ENCODE results near the gene UTS2. TPM values are rescaled to one million over a fixed set of nuclear protein-coding genes. Genes with fewer than 3 reads are reported as not detected.

UTS2 gene
- total RNA-seq, 1 experiment from 2014 or later, result not detected

GRCh38 chr1:7831458-7831857 is 21.4 kb downstream of the UTS2 start:
- TF ChIP-seq, protein P1, sequence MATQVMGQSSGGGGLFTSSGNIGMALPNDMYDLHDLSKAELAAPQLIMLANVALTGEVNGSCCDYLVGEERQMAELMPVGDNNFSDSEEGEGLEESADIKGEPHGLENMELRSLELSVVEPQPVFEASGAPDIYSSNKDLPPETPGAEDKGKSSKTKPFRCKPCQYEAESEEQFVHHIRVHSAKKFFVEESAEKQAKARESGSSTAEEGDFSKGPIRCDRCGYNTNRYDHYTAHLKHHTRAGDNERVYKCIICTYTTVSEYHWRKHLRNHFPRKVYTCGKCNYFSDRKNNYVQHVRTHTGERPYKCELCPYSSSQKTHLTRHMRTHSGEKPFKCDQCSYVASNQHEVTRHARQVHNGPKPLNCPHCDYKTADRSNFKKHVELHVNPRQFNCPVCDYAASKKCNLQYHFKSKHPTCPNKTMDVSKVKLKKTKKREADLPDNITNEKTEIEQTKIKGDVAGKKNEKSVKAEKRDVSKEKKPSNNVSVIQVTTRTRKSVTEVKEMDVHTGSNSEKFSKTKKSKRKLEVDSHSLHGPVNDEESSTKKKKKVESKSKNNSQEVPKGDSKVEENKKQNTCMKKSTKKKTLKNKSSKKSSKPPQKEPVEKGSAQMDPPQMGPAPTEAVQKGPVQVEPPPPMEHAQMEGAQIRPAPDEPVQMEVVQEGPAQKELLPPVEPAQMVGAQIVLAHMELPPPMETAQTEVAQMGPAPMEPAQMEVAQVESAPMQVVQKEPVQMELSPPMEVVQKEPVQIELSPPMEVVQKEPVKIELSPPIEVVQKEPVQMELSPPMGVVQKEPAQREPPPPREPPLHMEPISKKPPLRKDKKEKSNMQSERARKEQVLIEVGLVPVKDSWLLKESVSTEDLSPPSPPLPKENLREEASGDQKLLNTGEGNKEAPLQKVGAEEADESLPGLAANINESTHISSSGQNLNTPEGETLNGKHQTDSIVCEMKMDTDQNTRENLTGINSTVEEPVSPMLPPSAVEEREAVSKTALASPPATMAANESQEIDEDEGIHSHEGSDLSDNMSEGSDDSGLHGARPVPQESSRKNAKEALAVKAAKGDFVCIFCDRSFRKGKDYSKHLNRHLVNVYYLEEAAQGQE (IDR thresholded peaks at IDR 0.05; ENCODE audit: insufficient read depth in 1 of 2, low read depth in 2 of 2, low read length in 1 of 2), result no peak
- TF ChIP-seq TCF7L2 (IDR thresholded peaks at IDR 0.05; ENCODE audit: low read depth, low read length), result no peak
- no peak for TF ChIP-seq POLR2AphosphoS5 (IDR thresholded peaks at IDR 0.05; ENCODE audit: low read depth, low read length)
- no peak for TF ChIP-seq CTCF (IDR thresholded peaks at IDR 0.05)
- no peak for TF ChIP-seq SIN3A (IDR thresholded peaks at IDR 0.05; ENCODE audit: borderline replicate concordance, insufficient read depth, low read depth, low read length)
- Histone ChIP-seq H3K27me3 (ENCODE audit: control insufficient read depth, insufficient read depth, low read length) (no peaks in the 10 kb centered on the region), H3K9me3 (ENCODE audit: control insufficient read depth, insufficient read depth, low read depth, low read length) (no peaks in the 10 kb centered on the region), H3K36me3 (ENCODE audit: control insufficient read depth, insufficient read depth, low read length) (peaks cover 2% of the 10 kb centered on the region; the same call in 1 of the 2 replicates), H3K4me3 (ENCODE audit: low read depth in 2 of 2, low read length in 2 of 2) (no peak overlapping the region), H3K4me1 (ENCODE audit: control insufficient read depth, insufficient read depth, low read length) (no peaks in the 10 kb centered on the region), H3K27ac (ENCODE audit: low read length) (no peak overlapping the region)
- intact Hi-C loops (cut with micrococcal nuclease; ENCODE audit: unreplicated experiment), result no loop called here
- no peak for ATAC-seq
- no TSS peak for BruUV-seq (replicated peaks)
- in situ Hi-C loops (cut with HindIII; ENCODE audit: low pct_unique_long_range_greater_than_20kb, low sequenced_read_pairs), result no loop called here
- ChIA-PET CTCF (no interaction called here), POLR2A (no interaction called here)
- no peak for DNase-seq (ENCODE audit: low read depth, low spot score)

- peaks cover 2% of the 10 kb centered on the region; the same call in 1 of the 2 replicates for H3K36me3 ChIP-seq (ENCODE audit: control insufficient read depth, insufficient read depth, low read length)
- CTCF ChIA-PET, result no interaction called here
- DNase-seq (ENCODE audit: low read depth, low spot score), result no peak
- TF ChIP-seq SIN3A (IDR thresholded peaks at IDR 0.05; ENCODE audit: borderline replicate concordance, insufficient read depth, low read depth, low read length), result no peak
- TF ChIP-seq POLR2AphosphoS5 (IDR thresholded peaks at IDR 0.05; ENCODE audit: low read depth, low read length), result no peak
- TF ChIP-seq, protein P1 (IDR thresholded peaks at IDR 0.05; ENCODE audit: insufficient read depth in 1 of 2, low read depth in 2 of 2, low read length in 1 of 2), result no peak
- TF ChIP-seq CTCF (IDR thresholded peaks at IDR 0.05), result no peak
- TF ChIP-seq TCF7L2 (IDR thresholded peaks at IDR 0.05; ENCODE audit: low read depth, low read length), result no peak
- no peaks in the 10 kb centered on the region for H3K27me3 ChIP-seq (ENCODE audit: control insufficient read depth, insufficient read depth, low read length)
- ATAC-seq, result no peak
- H3K9me3 ChIP-seq (ENCODE audit: control insufficient read depth, insufficient read depth, low read depth, low read length), result no peaks in the 10 kb centered on the region
- no peak overlapping the region for H3K27ac ChIP-seq (ENCODE audit: low read length)
- in situ Hi-C loops (cut with HindIII; ENCODE audit: low pct_unique_long_range_greater_than_20kb, low sequenced_read_pairs), result no loop called here
- no peaks in the 10 kb centered on the region for H3K4me1 ChIP-seq (ENCODE audit: control insufficient read depth, insufficient read depth, low read length)
- no TSS peak for BruUV-seq (replicated peaks)
- intact Hi-C loops (cut with micrococcal nuclease; ENCODE audit: unreplicated experiment), result no loop called here
- POLR2A ChIA-PET, result interaction anchor here (0.6 kb wide), 1 partner anchor 65 kb away, joined by 10 read pairs; no protein-coding TSS in a partner anchor
- H3K4me3 ChIP-seq (ENCODE audit: low read depth in 2 of 2, low read length in 2 of 2), result no peak overlapping the region
These were observed 25.5 kb downstream of the UTS2 start for GRCh38 chr1:7827126-7827955.

Data from Panc1 (cell line).